ENCODE measurements around the gene MYOM1.

DNA sequence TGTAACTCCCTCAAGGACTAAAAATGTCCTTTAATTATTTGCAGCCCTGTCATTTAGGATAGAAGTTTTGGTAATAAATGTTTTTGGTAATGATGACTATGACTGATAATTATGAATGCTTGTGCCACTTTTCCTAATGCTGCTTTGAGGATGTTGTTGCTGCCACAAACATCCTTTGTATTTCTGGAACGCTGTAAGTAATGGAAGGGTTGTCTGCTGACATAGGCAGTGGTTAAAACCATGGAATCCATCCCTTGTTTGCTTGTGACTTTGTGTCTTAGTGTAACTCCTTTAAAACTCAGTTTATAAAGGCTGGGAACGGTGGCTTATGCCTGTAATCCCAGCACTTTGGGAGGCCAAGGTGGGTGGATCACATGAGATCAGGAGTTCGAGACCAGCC lies 187.0 kb downstream of the MYOM1 start:
- TF ChIP-seq, protein P1, sequence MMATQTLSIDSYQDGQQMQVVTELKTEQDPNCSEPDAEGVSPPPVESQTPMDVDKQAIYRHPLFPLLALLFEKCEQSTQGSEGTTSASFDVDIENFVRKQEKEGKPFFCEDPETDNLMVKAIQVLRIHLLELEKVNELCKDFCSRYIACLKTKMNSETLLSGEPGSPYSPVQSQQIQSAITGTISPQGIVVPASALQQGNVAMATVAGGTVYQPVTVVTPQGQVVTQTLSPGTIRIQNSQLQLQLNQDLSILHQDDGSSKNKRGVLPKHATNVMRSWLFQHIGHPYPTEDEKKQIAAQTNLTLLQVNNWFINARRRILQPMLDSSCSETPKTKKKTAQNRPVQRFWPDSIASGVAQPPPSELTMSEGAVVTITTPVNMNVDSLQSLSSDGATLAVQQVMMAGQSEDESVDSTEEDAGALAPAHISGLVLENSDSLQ (IDR thresholded peaks at IDR 0.05) = no peak
- TF ChIP-seq SP1 (IDR thresholded peaks at IDR 0.05) (no peak), SUZ12 (IDR thresholded peaks at IDR 0.05) (no peak), BHLHE40 (IDR thresholded peaks at IDR 0.05; ENCODE audit: borderline replicate concordance) (no peak)
